PC-3 (cell line): ENCODE data around the gene CHL1. TPM values are rescaled to one million over a fixed set of nuclear protein-coding genes. Genes with fewer than 3 reads are reported as not detected.

Experiments
- ATAC-seq: fragments of 200-7000 bp; cut with Tn5 transposase; 2 replicates; pipeline ENCODE4 v1.9.1; 2020; ENCODE audit warnings: mild to moderate bottlenecking, moderate library complexity
- BruUV-seq: library from RNA; stranded (reverse); fragments of 400-500 nt; replicated peaks from 2 replicates; lab custom pipeline; 2021; lab: Mats Ljungman, UMichigan
- CTCF ChIA-PET: fragments of 300-600 bp; sonication (Branson Sonifier 250); formaldehyde crosslinking; loops from one replicate; lab custom pipeline; 2022; ENCODE audit warnings: antibody characterized with exemption; lab: Charles Lee
- POLR2A ChIA-PET: fragments of 300-600 bp; sonication (Branson Sonifier 250); formaldehyde crosslinking; loops from one replicate; lab custom pipeline; 2022; ENCODE audit warnings: antibody characterized with exemption; ENCODE audit not compliant: unreplicated experiment; lab: Charles Lee
- DNase-seq: peaks from one replicate; pipeline ENCODE4 v3.0.0-alpha.2; 2015
- H2AFZ ChIP-seq: fragments of 300-600 bp; sonication (generic); 2 replicates; pipeline ENCODE4 v1.6.0; 2016; ENCODE audit warnings: antibody characterized with exemption, low read length
- H3F3A ChIP-seq: fragments of 300-600 bp; sonication (generic); one replicate; pipeline ENCODE4 v1.6.0; 2017; ENCODE audit warnings: antibody characterized with exemption, low read length, control low read depth, mild to moderate bottlenecking; ENCODE audit not compliant: unreplicated experiment
- H3K27ac ChIP-seq: fragments of 300-600 bp; sonication (generic); 2 replicates; pipeline ENCODE4 v1.5.1; 2016; ENCODE audit warnings: mild to moderate bottlenecking, low read length
- H3K27me3 ChIP-seq: fragments of 300-600 bp; sonication (generic); 2 replicates; pipeline ENCODE4 v1.6.1; 2016; ENCODE audit warnings: low read length, mixed read lengths
- H3K36me3 ChIP-seq: fragments of 300-600 bp; sonication (generic); 2 replicates; pipeline ENCODE4 v1.6.1; 2016; ENCODE audit warnings: low read depth, mixed run types, low read length, mixed read lengths
- H3K4me1 ChIP-seq: fragments of 300-600 bp; sonication (generic); 2 replicates; pipeline ENCODE4 v1.5.1; 2016; ENCODE audit warnings: low read length; ENCODE audit not compliant: insufficient read depth
- H3K4me2 ChIP-seq: fragments of 300-600 bp; sonication (generic); 2 replicates; pipeline ENCODE4 v1.6.0; 2016; ENCODE audit warnings: low read length
- H3K4me3 ChIP-seq: fragments of 300-600 bp; sonication (generic); 2 replicates; pipeline ENCODE4 v1.5.1; 2016; ENCODE audit warnings: mild to moderate bottlenecking, low read length, mixed read lengths
- H3K79me2 ChIP-seq: fragments of 300-600 bp; sonication (generic); 2 replicates; pipeline ENCODE4 v1.6.1; 2017; ENCODE audit warnings: low read length, mixed read lengths
- H3K9ac ChIP-seq: fragments of 300-600 bp; sonication (generic); 2 replicates; pipeline ENCODE4 v1.6.0; 2016; ENCODE audit warnings: mild to moderate bottlenecking, low read length
- H3K9me2 ChIP-seq: fragments of 300-600 bp; sonication (generic); replicated peaks from 2 replicates; pipeline ENCODE4 v1.6.1; 2016; ENCODE audit warnings: mixed run types, low read length, mixed read lengths
- H3K9me3 ChIP-seq: fragments of 300-600 bp; sonication (generic); 2 replicates; pipeline ENCODE4 v1.6.1; 2016; ENCODE audit warnings: low read length, mixed read lengths
- H4K20me1 ChIP-seq: fragments of 300-600 bp; sonication (generic); 2 replicates; pipeline ENCODE4 v1.6.1; 2016; ENCODE audit warnings: low read length, mixed read lengths
- EZH2 ChIP-seq: fragments of 300-600 bp; sonication (generic); IDR thresholded peaks from one replicate; pipeline ENCODE4 v1.6.1; 2017; ENCODE audit warnings: antibody characterized with exemption, mild to moderate bottlenecking, low read length; ENCODE audit not compliant: unreplicated experiment
- EZH2phosphoT487 ChIP-seq: fragments of 300-600 bp; sonication (generic); IDR thresholded peaks from 2 replicates; pipeline ENCODE4 v1.6.1; 2018; ENCODE audit warnings: mild to moderate bottlenecking, antibody characterized with exemption, low read length, borderline replicate concordance
- intact Hi-C: fragments of 100-400 bp; cut with micrococcal nuclease; formaldehyde crosslinking; loops from 2 replicates; pipeline ENCODE4 v1.9.0; 2023
- total RNA-seq: library from RNA; depleted of rRNA; stranded (reverse); fragments of >200 nt; gene quantifications from 2 replicates; pipeline ENCODE4 v1.2.3, GENCODE V29; 2014
- TF ChIP-seq, protein P1 (sequence below): fragments of 300-600 bp; sonication (generic); conservative IDR thresholded peaks from 2 replicates; pipeline ENCODE4 v1.5.1; 2017; ENCODE audit warnings: antibody characterized with exemption, low read depth, mild to moderate bottlenecking, low read length

Gene CHL1
- total RNA-seq, 1 experiment from 2014 or later: not detected

DNA sequence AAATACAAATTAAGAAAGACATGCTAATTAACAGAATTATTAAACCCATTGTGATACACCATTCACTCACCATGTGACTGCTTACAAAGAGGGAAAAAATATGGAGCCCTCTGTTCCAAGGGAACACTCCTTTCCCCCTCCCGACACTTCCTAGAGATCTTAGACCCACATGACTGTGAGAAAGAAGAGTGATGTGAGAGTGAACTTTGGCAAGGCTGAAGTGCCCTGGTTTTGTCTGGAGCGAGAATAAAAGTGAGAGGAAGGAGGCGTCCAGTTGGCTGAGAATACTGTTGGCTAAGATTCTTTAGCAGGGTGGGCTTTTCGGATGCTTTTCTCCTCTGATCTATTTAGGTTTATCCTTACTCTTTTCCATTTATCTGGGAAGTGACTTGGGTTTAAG, 14.1 kb downstream of the CHL1 start:
- H3K79me2 ChIP-seq: no peaks in the 10 kb centered on the region
- no peak overlapping the region for H3K4me3 ChIP-seq
- CTCF ChIA-PET: no interaction called here
- no peaks in the 10 kb centered on the region for H3F3A ChIP-seq
- no peak for TF ChIP-seq EZH2
- no peak for TF ChIP-seq EZH2phosphoT487
- TF ChIP-seq, protein P1, sequence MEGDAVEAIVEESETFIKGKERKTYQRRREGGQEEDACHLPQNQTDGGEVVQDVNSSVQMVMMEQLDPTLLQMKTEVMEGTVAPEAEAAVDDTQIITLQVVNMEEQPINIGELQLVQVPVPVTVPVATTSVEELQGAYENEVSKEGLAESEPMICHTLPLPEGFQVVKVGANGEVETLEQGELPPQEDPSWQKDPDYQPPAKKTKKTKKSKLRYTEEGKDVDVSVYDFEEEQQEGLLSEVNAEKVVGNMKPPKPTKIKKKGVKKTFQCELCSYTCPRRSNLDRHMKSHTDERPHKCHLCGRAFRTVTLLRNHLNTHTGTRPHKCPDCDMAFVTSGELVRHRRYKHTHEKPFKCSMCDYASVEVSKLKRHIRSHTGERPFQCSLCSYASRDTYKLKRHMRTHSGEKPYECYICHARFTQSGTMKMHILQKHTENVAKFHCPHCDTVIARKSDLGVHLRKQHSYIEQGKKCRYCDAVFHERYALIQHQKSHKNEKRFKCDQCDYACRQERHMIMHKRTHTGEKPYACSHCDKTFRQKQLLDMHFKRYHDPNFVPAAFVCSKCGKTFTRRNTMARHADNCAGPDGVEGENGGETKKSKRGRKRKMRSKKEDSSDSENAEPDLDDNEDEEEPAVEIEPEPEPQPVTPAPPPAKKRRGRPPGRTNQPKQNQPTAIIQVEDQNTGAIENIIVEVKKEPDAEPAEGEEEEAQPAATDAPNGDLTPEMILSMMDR: no peak
- no peak overlapping the region for H3K9ac ChIP-seq
- POLR2A ChIA-PET: no interaction called here
- H3K36me3 ChIP-seq: no peaks in the 10 kb centered on the region
- no peak overlapping the region for H3K4me2 ChIP-seq
- 0 out of 2 replicates have a peak, but pooled peaks cover 4% of the 10 kb centered on the region for H3K9me3 ChIP-seq
- intact Hi-C loops: no loop called here
- BruUV-seq: no TSS peak
- no peak overlapping the region for H2AFZ ChIP-seq
- H3K9me2 ChIP-seq: no peaks in the 10 kb centered on the region
- H4K20me1 ChIP-seq: no peaks in the 10 kb centered on the region
- ATAC-seq (no peak), DNase-seq (no peak)
- no peaks in the 10 kb centered on the region for H3K4me1 ChIP-seq
- H3K27me3 ChIP-seq: no peaks in the 10 kb centered on the region
- H3K27ac ChIP-seq: no peak overlapping the region

DNA sequence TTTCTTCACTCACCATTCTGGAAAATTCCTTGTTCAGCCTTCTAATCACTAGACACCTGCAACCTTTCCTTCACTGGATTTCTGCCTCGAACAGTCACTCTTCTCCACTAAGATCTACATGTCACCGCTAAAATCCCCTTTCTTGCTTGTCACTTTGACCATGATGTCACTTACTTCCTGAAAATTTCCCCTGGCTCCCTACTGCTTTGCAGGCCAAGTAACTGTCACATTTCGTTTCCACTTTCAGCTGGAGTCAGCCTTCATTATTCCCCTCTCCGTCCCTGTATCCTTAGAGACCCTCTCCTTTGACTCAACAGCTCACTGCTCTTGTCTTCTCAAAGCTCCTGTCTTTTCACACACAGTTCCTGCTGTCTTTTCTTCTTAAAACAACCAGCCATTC, 15.9 kb downstream of the CHL1 start:
- ChIA-PET CTCF (no interaction called here), POLR2A (no interaction called here)
- 0 out of 2 replicates have a peak, but pooled peaks cover 4% of the 10 kb centered on the region for H3K9me3 ChIP-seq
- no peak overlapping the region for H3K4me2 ChIP-seq
- no peak overlapping the region for H3K4me3 ChIP-seq
- no peak overlapping the region for H2AFZ ChIP-seq
- no peaks in the 10 kb centered on the region for H3K9me2 ChIP-seq
- TF ChIP-seq, protein P1: no peak
- TF ChIP-seq EZH2 (no peak), EZH2phosphoT487 (no peak)
- no peaks in the 10 kb centered on the region for H3K79me2 ChIP-seq
- no peaks in the 10 kb centered on the region for H4K20me1 ChIP-seq
- no TSS peak for BruUV-seq
- no peaks in the 10 kb centered on the region for H3K4me1 ChIP-seq
- H3K27ac ChIP-seq: no peak overlapping the region
- H3K36me3 ChIP-seq: no peaks in the 10 kb centered on the region
- H3K27me3 ChIP-seq: no peaks in the 10 kb centered on the region
- no peak overlapping the region for H3K9ac ChIP-seq
- DNase-seq: no peak
- ATAC-seq: no peak
- H3F3A ChIP-seq: no peaks in the 10 kb centered on the region
- intact Hi-C loops: no loop called here

DNA sequence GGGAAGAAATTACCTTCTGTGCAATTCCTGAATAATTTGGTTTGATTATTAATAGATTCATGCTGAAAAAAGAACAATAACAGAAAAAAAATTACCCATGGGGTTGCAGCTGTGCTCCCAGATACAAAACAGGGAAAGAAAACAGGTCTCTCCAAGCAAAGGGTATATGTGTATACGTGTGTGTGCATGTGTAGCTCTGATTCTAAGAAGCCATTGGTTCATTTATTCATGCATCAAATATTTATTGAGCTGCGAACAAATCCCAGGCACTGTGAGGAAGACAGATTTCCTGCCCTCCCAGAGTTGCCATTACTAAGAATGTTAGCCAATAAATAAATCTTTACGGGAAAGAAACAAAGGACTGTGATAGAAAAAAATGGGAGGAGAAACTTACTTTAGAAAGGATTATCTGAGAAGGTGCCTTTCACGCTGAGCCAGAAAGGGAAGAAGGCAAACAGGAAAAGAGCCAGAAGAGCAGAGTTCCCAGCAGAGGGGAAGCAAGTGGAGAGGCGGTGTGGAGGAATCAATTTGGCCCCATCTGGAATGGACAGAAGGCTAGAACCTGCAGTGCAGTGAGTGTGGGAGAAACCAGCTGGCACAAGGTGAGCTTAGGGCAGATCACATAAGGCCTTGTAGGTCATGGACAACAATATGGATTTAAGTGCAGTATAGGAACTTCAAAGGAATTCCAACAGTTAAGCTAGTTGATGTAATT, 20.7 kb downstream of the CHL1 start:
- TF ChIP-seq EZH2 (no peak), EZH2phosphoT487 (no peak)
- TF ChIP-seq, protein P1: no peak
- Histone ChIP-seq H3K9me2 (no peaks in the 10 kb centered on the region), H3K4me2 (no peak overlapping the region), H3F3A (no peaks in the 10 kb centered on the region), H3K36me3 (no peaks in the 10 kb centered on the region), H3K4me3 (no peak overlapping the region), H3K4me1 (no peaks in the 10 kb centered on the region), H2AFZ (no peak overlapping the region), H3K9me3 (0 out of 2 replicates have a peak, but pooled peaks cover 6% of the 10 kb centered on the region), H4K20me1 (no peaks in the 10 kb centered on the region), H3K27ac (no peak overlapping the region), H3K9ac (no peak overlapping the region), H3K27me3 (no peaks in the 10 kb centered on the region), H3K79me2 (no peaks in the 10 kb centered on the region)
- DNase-seq: no peak
- POLR2A ChIA-PET: no interaction called here
- CTCF ChIA-PET: no interaction called here
- intact Hi-C loops: no loop called here
- ATAC-seq: no peak
- BruUV-seq: no TSS peak
